GM20000 (cell line): ENCODE data around the gene AAMP.

Source experiments
- DNase-seq: peaks from one replicate; pipeline ENCODE4 v3.0.0; 2012; ENCODE audit warnings: low spot score
- TF ChIP-seq, protein P1 (sequence below): IDR thresholded peaks from 2 replicates; pipeline ENCODE4 v1.5.1; 2012; ENCODE audit warnings: mild to moderate bottlenecking, control low read depth; ENCODE audit errors: extremely low read depth, missing control alignments

AAMP gene

DNA sequence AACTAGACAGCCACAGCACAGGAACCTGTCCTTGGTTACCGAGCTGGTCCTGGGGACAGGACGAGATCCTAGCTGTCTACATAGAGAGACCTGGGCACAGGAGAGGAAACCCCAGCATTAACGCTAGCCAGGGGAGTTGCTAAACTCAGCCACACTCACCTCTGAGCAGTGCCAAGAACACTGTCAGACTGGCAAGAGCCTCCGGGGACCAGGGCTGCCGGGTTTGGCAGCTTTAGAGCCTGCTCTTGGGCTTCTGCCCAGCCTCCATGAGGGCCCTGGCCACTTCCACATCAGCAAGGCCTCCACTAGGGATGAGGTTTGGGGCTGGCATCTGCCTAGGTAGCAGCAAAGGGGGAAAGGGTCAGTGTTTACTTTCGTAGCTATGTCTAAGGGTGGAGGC, 15.7 kb upstream of the AAMP start:
- TF ChIP-seq, protein P1, sequence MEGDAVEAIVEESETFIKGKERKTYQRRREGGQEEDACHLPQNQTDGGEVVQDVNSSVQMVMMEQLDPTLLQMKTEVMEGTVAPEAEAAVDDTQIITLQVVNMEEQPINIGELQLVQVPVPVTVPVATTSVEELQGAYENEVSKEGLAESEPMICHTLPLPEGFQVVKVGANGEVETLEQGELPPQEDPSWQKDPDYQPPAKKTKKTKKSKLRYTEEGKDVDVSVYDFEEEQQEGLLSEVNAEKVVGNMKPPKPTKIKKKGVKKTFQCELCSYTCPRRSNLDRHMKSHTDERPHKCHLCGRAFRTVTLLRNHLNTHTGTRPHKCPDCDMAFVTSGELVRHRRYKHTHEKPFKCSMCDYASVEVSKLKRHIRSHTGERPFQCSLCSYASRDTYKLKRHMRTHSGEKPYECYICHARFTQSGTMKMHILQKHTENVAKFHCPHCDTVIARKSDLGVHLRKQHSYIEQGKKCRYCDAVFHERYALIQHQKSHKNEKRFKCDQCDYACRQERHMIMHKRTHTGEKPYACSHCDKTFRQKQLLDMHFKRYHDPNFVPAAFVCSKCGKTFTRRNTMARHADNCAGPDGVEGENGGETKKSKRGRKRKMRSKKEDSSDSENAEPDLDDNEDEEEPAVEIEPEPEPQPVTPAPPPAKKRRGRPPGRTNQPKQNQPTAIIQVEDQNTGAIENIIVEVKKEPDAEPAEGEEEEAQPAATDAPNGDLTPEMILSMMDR = no peak
- no peak for DNase-seq

DNA sequence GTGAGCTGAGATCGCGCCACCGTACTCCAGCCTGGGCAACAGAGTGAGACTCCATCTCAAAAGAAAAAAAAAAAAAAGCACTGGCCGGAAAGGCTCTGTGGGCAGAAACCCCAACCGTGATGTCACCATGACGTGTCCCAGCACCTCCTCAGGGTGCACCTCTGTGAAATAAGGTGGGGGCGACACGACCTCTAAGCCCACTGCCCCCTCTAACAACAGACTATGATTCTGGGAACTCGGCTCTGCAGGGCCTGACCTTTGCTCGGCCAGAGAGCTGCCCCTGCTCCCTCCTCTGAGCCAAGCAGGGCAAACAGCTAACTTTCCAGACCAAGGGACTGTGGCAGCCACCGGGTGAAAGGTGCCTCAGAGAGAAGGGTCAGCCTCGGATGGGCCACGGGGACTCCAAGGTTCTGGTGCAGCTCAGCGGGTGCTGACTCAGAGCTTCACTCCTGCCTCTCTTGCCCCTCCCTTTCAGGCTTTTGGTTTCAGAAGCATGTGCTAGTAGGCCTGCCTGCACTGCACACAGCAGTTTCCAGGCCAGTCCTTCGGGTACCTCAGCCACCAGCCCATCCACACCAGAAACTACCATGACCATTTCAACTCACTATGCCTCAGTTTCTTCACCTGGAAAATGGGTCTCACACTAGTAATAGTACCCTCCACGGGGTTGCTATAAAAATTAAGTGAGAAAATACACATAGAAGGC, 14.3 kb upstream of the AAMP start:
- TF ChIP-seq, protein P1 = no peak
- DNase-seq = peak; percentile 64

DNA sequence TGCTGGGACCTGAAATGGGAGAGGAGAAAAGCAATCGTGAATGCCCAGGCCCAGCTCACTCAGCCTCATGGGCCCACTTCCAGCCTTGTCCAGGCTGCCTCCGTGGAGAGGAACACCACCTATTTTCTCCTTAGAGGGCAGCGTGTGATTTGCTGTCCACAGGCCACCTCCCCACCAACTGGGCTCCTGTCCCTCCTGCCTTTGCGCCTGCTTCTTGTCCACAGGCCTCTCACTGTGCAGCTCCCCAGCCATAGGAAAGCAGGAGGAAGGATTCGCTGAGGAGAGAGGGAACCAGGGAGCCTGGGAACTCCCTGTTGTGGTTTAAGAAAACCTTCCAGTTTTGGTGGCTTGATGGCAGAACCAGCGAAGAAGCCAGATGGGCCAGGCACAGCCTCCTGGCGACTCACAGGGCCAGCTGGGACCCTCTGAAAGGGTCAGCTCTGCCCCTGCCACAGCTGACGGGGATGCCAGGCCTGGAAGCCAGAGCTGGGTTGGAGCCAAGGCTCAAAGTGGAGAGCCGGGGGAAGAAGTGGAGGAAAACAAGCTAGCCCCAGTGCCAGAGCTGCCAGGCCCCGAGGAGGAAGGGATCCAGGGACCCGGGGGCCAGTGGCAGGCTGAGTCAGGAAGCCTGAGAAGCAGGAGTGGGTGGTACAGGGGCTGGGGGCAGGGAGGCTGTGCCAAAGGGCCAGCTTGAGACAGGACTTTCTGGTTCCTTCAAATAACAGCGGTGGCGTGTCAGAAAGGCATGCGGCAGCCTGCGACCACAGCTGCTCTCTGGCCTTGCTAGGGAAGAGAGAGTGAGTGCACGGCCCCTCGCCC, 12.4 kb upstream of the AAMP start:
- no peak for DNase-seq

DNA sequence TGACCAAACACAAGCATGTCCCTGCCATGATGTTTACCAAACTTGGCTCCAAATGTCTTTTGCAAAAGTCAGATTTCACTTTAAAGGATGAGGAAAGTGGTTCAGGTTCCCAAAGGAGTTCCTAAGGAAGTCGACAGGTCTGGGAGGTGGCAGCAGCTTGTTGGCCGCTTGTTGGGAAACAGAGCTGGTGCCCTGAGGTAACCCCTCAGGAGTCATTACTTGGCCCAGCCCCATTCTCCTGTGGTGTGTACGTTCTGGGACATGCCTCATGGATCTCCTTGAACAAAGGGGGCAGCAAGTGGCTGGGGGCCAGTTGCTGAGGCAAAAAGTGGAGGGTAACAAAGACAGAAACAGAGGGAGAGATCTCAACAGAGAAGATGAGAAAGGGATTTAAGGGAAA, 11.5 kb upstream of the AAMP start:
- TF ChIP-seq, protein P1 = no peak

More for the DNA sequence above, 12.4 kb upstream of the AAMP start:
- TF ChIP-seq, protein P1 = no peak

DNA sequence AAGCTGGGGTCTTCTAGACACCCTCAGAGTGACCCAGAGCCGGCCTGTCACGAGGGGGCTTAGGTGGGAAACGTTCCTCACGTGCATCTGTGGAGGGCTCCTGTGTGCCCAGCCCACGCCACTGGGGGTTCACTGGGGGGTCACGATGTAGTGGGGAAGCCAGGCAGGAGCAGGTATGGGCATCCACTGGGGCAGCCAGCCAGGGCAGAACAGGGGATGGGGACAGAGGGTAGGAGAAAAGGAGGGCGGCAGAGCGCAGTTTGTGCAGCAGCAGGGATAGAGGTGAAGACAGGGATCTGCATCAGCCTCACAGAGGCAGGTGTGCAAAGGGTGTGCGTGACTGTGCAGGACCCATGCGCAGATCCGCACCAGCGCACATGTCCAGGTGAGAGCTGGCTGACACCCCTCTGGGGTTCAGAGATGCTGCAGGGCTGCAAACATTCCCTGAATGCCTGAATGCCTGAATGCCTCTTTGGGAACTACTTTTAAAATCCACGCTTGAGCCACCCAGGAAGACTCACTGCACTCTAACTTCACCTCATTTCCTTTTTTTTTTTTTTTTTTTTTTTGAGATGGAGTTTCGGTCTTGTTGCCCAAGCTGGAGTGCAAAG, 10.4 kb upstream of the AAMP start:
- DNase-seq = no peak
- TF ChIP-seq, protein P1 = no peak

More for the DNA sequence above, 11.5 kb upstream of the AAMP start:
- no peak for DNase-seq

DNA sequence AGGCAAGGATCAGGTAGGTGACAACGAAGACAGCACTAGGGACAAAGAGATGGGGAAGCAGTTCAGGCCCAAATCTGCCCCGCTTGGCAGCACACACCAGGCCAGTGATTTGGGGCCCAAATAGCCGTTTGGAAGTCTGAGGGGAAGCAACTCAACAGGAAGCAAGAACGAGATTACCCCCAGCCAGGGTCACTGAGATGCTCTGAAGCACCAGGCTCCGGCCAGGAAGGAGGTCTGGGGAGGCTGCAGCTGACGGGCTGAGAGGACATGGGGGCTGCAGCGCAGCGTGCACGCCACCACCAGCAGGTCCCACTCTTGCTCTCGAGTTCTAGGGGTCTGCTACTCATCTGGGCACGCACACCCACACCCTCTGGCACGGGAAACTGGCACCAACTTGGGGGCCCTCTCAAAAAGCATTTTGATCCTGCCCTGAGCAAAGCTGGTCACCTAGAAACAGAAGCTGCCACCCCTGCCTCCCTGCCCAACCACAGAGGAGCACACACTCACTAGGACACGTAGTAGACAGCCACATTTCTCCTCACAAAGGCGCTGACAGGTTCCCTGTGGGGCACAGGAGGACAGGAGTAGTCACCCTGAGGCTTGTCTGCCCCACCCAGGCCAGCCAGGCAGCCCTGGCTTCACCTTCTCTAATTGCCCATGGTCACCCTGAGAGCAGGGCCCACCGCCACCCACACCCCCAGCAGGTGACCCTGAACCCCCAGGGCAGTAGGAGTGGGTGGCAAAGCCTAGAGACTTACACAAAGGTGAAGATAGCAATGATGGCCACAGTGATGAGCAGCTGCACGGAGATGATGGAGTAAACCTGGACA, 8.8 kb upstream of the AAMP start:
- no peak for DNase-seq
- TF ChIP-seq, protein P1 = no peak

DNA sequence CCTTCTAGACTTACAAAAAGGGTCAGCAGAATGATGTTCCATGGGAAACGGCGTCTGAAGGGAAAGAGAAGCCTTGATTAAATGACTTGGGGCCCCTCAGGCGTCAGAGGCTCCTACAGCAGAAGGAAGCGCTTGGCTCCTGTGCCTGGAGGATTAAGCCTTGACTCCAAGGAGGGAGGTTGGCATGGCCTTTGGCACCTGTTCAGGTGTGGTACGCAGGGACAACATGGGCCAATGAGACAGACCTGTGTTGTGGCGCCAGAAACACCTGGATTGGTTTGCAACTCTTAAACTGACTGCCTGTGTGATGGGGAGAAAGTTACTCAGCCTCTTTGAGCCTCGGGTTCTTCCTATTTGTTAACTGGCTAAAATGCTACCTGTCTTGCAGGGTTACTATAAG, 8.0 kb upstream of the AAMP start:
- DNase-seq = no peak
- TF ChIP-seq, protein P1 = no peak
